Suprapubic skin (tissue), 4 donors: ENCODE data around the gene HTR3B.

Experiments
- EP300 ChIP-seq: sonication (generic); formaldehyde crosslinking; IDR thresholded peaks from one replicate; pipeline ENCODE4 v1.6.1; 2017; ENCODE audit warnings: antibody characterized with exemption
- POLR2A ChIP-seq, 2 donors: fragments of 450-650 bp; IDR thresholded peaks; one replicate each; pipeline ENCODE4 v1.6.1; 2017; ENCODE audit warnings: antibody characterized with exemption in 2 of 2, mild to moderate bottlenecking in 2 of 2, moderate library complexity in 2 of 2
- POLR2AphosphoS5 ChIP-seq, 3 donors: sonication (generic); formaldehyde crosslinking; IDR thresholded peaks; one replicate each; pipeline ENCODE4 v1.6.1; 2017; ENCODE audit warnings: antibody characterized with exemption in 3 of 3
- TF ChIP-seq, protein P1 (sequence below), 2 donors: fragments of 200-600 bp in 1 of 2; fragments of 450-650 bp in 1 of 2; sonication (generic) in 1 of 2; IDR thresholded peaks; one replicate each; pipeline ENCODE4 v1.5.1; 2016 to 2019; ENCODE audit warnings: antibody characterized with exemption in 2 of 2, mild to moderate bottlenecking in 1 of 2, moderate library complexity in 1 of 2

DNA sequence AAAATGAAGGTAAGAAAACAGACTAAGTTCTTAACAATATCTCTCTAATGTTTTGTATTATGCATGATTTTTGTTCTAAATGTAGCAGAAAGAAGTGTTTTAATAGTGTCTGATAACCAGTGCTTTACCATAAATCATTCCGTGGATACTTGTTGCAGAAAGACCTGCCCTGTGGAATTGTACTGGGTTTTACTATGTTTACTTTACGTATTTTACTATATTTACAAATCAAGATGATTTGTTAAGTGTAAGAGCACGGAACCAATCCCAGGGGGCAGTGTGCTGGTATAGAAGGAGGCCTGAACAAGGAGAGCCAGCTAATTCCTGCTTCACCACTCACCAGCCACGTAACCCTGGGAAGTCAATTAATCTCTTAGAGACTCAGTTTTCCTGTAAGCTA lies 1.4 kb downstream of the HTR3B start:
- TF ChIP-seq, protein P1, sequence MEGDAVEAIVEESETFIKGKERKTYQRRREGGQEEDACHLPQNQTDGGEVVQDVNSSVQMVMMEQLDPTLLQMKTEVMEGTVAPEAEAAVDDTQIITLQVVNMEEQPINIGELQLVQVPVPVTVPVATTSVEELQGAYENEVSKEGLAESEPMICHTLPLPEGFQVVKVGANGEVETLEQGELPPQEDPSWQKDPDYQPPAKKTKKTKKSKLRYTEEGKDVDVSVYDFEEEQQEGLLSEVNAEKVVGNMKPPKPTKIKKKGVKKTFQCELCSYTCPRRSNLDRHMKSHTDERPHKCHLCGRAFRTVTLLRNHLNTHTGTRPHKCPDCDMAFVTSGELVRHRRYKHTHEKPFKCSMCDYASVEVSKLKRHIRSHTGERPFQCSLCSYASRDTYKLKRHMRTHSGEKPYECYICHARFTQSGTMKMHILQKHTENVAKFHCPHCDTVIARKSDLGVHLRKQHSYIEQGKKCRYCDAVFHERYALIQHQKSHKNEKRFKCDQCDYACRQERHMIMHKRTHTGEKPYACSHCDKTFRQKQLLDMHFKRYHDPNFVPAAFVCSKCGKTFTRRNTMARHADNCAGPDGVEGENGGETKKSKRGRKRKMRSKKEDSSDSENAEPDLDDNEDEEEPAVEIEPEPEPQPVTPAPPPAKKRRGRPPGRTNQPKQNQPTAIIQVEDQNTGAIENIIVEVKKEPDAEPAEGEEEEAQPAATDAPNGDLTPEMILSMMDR (IDR thresholded peaks at IDR 0.05), result no peak
- no peak for TF ChIP-seq POLR2A (IDR thresholded peaks at IDR 0.05)
- no peak for TF ChIP-seq EP300
- no peak for TF ChIP-seq POLR2AphosphoS5 (IDR thresholded peaks at IDR 0.05)
